ENCODE data around the gene UBC. TPM values are rescaled to one million over a fixed set of nuclear protein-coding genes. Genes with fewer than 3 reads are reported as not detected.
A peak's percentile ranks its signal among the peaks of the same experiment; 100 is the strongest.
"Not testable (repeated sequence)": the region's sequence is repeated elsewhere in the genome, so short reads cannot be mapped to it uniquely, and the experiment has no call there.

The UBC gene
- total RNA-seq, 1 experiment from 2014 or later = 880 TPM

- intact Hi-C loops (cut with micrococcal nuclease; ENCODE audit: unreplicated experiment) = no loop called here
- Histone ChIP-seq H3K4me3 (ENCODE audit: low read depth, low read length) (peak overlapping the region; percentile 52), H3K4me1 (no peaks in the 10 kb centered on the region), H3K9me3 (no peaks in the 10 kb centered on the region), H3K27me3 (replicated peaks; ENCODE audit: control insufficient read depth, insufficient read depth, low read length) (no peaks in the 10 kb centered on the region), H3K36me3 (ENCODE audit: control insufficient read depth, insufficient read depth, low read length) (no peaks in the 10 kb centered on the region; the same call in 1 of the 2 replicates)
- Mint-ChIP-seq H3K9me3 (ENCODE audit: unreplicated experiment) (no peaks in the 10 kb centered on the region), H3K27ac (ENCODE audit: unreplicated experiment) (no peak overlapping the region), H3K27me3 (ENCODE audit: insufficient read depth, unreplicated experiment) (no peaks in the 10 kb centered on the region), H3K4me3 (ENCODE audit: unreplicated experiment) (no peak overlapping the region), H3K36me3 (ENCODE audit: insufficient read depth, unreplicated experiment) (peaks cover 6% of the 10 kb centered on the region), H3K4me1 (ENCODE audit: low read depth, unreplicated experiment) (no peaks in the 10 kb centered on the region)
- DNase-seq = no peak
- POLR2A ChIA-PET = interaction anchor here (0.6 to 1.0 kb wide), 2 partner anchors 21 to 34 kb away, joined by 3 read pairs; no protein-coding TSS in a partner anchor
- CTCF ChIA-PET = interaction anchor here (1.0 kb wide), 1 partner anchor 32 kb away, joined by 4 read pairs; no protein-coding TSS in a partner anchor
- no peak for TF ChIP-seq CTCF (IDR thresholded peaks at IDR 0.05; ENCODE audit: insufficient read depth in 1 of 2, low read depth in 1 of 2, low read length in 1 of 2, severe bottlenecking in 1 of 2, unreplicated experiment in 1 of 2)
- BruUV-seq (replicated peaks) = no TSS peak
These were observed 24.1 kb upstream of the UBC start for GRCh38 chr12:124938587-124938986.

GRCh38 chr12:124938108-124938507 is 23.7 kb upstream of the UBC start:
- H3K4me3 Mint-ChIP-seq (ENCODE audit: unreplicated experiment) = no peak overlapping the region
- peak overlapping the region; percentile 52 for H3K4me3 ChIP-seq (ENCODE audit: low read depth, low read length)
- TF ChIP-seq CTCF (IDR thresholded peaks at IDR 0.05; ENCODE audit: insufficient read depth in 1 of 2, low read depth in 1 of 2, low read length in 1 of 2, severe bottlenecking in 1 of 2, unreplicated experiment in 1 of 2) = no peak
- BruUV-seq (replicated peaks) = no TSS peak
- ChIA-PET CTCF (interaction anchor here (1.0 kb wide), 1 partner anchor 32 kb away, joined by 4 read pairs; no protein-coding TSS in a partner anchor), POLR2A (interaction anchor here (1.0 kb wide), 1 partner anchor 21 kb away, joined by 3 read pairs; no protein-coding TSS in a partner anchor)
- no peaks in the 10 kb centered on the region for H3K27me3 Mint-ChIP-seq (ENCODE audit: insufficient read depth, unreplicated experiment)
- no peaks in the 10 kb centered on the region for H3K36me3 ChIP-seq (ENCODE audit: control insufficient read depth, insufficient read depth, low read length)
- no peaks in the 10 kb centered on the region for H3K4me1 Mint-ChIP-seq (ENCODE audit: low read depth, unreplicated experiment)
- H3K36me3 Mint-ChIP-seq (ENCODE audit: insufficient read depth, unreplicated experiment) = peaks cover 6% of the 10 kb centered on the region
- H3K9me3 ChIP-seq = no peaks in the 10 kb centered on the region
- intact Hi-C loops (cut with micrococcal nuclease; ENCODE audit: unreplicated experiment) = no loop called here
- no peaks in the 10 kb centered on the region for H3K9me3 Mint-ChIP-seq (ENCODE audit: unreplicated experiment)
- DNase-seq = no peak
- no peak overlapping the region for H3K27ac Mint-ChIP-seq (ENCODE audit: unreplicated experiment)
- no peaks in the 10 kb centered on the region for H3K4me1 ChIP-seq
- H3K27me3 ChIP-seq (replicated peaks; ENCODE audit: control insufficient read depth, insufficient read depth, low read length) = no peaks in the 10 kb centered on the region

- H3K4me3 ChIP-seq (ENCODE audit: low read depth, low read length); H3K9me3 Mint-ChIP-seq (ENCODE audit: unreplicated experiment); H3K9me3 ChIP-seq; H3K27ac Mint-ChIP-seq (ENCODE audit: unreplicated experiment); H3K4me3 Mint-ChIP-seq (ENCODE audit: unreplicated experiment); H3K27me3 Mint-ChIP-seq (ENCODE audit: insufficient read depth, unreplicated experiment); CTCF ChIA-PET; intact Hi-C loops (cut with micrococcal nuclease; ENCODE audit: unreplicated experiment); BruUV-seq (replicated peaks); H3K36me3 ChIP-seq (ENCODE audit: control insufficient read depth, insufficient read depth, low read length); H3K4me1 ChIP-seq; DNase-seq; H3K27me3 ChIP-seq (replicated peaks; ENCODE audit: control insufficient read depth, insufficient read depth, low read length); POLR2A ChIA-PET: not testable (repeated sequence)
- Mint-ChIP-seq H3K36me3 (ENCODE audit: insufficient read depth, unreplicated experiment) (peaks cover 22% of the 10 kb centered on the region), H3K4me1 (ENCODE audit: low read depth, unreplicated experiment) (peaks cover 23% of the 10 kb centered on the region)
These were observed 17.1 kb upstream of the UBC start for GRCh38 chr12:124931528-124931927.

- Mint-ChIP-seq H3K9me3 (ENCODE audit: unreplicated experiment) (no peaks in the 10 kb centered on the region), H3K27ac (ENCODE audit: unreplicated experiment) (no peak overlapping the region), H3K36me3 (ENCODE audit: insufficient read depth, unreplicated experiment) (peaks cover 26% of the 10 kb centered on the region), H3K27me3 (ENCODE audit: insufficient read depth, unreplicated experiment) (peaks cover 5% of the 10 kb centered on the region), H3K4me3 (ENCODE audit: unreplicated experiment) (no peak overlapping the region), H3K4me1 (ENCODE audit: low read depth, unreplicated experiment) (peaks cover 23% of the 10 kb centered on the region)
- ChIA-PET POLR2A (no interaction called here), CTCF (no interaction called here)
- DNase-seq = no peak
- TF ChIP-seq CTCF (IDR thresholded peaks at IDR 0.05; ENCODE audit: insufficient read depth in 1 of 2, low read depth in 1 of 2, low read length in 1 of 2, severe bottlenecking in 1 of 2, unreplicated experiment in 1 of 2) = no peak
- no peaks in the 10 kb centered on the region for H3K4me1 ChIP-seq
- no TSS peak for BruUV-seq (replicated peaks)
- H3K4me3 ChIP-seq (ENCODE audit: low read depth, low read length) = no peak overlapping the region
- H3K9me3 ChIP-seq = no peaks in the 10 kb centered on the region
- intact Hi-C loops (cut with micrococcal nuclease; ENCODE audit: unreplicated experiment) = no loop called here
- no peaks in the 10 kb centered on the region for H3K27me3 ChIP-seq (replicated peaks; ENCODE audit: control insufficient read depth, insufficient read depth, low read length)
- H3K36me3 ChIP-seq (ENCODE audit: control insufficient read depth, insufficient read depth, low read length) = no peaks in the 10 kb centered on the region
These were observed 16.1 kb upstream of the UBC start for GRCh38 chr12:124930586-124930985.

All from Caco-2 (cell line).